ENCODE data around the gene WDR27. TPM values are rescaled to one million over a fixed set of nuclear protein-coding genes. Genes with fewer than 3 reads are reported as not detected.

The WDR27 gene
- polyA plus RNA-seq, 2 of the 4 experiments (the other 2 are of a cell fraction), result 18.9 to 36.1 TPM

DNA sequence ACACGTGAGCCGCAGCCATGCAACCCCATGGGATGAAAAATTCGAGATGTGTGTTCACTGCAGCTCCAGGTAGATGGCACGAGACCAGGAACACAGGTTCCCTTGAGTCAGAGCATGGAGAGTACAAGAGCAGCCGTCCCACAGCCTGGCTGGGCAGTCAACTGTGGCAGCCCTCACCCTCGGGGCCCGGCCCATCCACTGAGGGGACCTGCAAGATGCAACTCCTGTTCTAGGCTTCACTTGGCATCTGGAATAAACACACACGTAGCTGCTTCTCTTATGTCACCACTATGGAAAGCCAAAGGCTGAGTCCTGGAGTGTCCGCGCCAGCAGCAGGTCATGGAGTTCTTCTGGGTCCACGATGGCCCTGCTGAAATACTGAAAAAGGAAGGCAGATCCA, 77.0 kb downstream of the WDR27 start:
- Histone ChIP-seq H3K27ac (no peak overlapping the region), H3K4me2 (no peak overlapping the region), H3K4me3 (no peak overlapping the region), H3K4me1 (peaks cover 11% of the 10 kb centered on the region), H3K9me3 (no peaks in the 10 kb centered on the region)
- FAIRE-seq (no peak), DNase-seq (ENCODE audit: low read depth in 1 of 2, low spot score in 1 of 2) (no peak), ATAC-seq (no peak)
- CTCF ChIA-PET, result no interaction called here
- 83% methylated on average over 7 of the region's 11 CpGs for WGBS (ENCODE audit: missing lambda C conversion rate)
- POLR2A ChIA-PET, result no interaction called here
- TF ChIP-seq POLR2AphosphoS2 (conservative IDR thresholded peaks at IDR 0.05; ENCODE audit: low read length) (no peak), HOXB13 (CRISPR knock-in tag; IDR thresholded peaks at IDR 0.05; ENCODE audit: low read depth) (no peak), RNF2 (IDR thresholded peaks at IDR 0.05; ENCODE audit: borderline replicate concordance, low read depth) (no peak), HDAC2 (IDR thresholded peaks at IDR 0.05) (no peak), MAFK (IDR thresholded peaks at IDR 0.05; ENCODE audit: partially characterized antibody) (no peak), CTCF (IDR thresholded peaks at IDR 0.05) (no peak), MYC (IDR thresholded peaks at IDR 0.05; ENCODE audit: borderline replicate concordance, low read length) (no peak), SMC3 (IDR thresholded peaks at IDR 0.05) (no peak), ATOH8 (CRISPR knock-in tag; IDR thresholded peaks at IDR 0.05; ENCODE audit: low read depth) (no peak), ZSCAN20 (CRISPR knock-in tag; IDR thresholded peaks at IDR 0.05) (no peak), ELK1 (IDR thresholded peaks at IDR 0.05; ENCODE audit: low read depth, low read length) (no peak), EHMT2 (IDR thresholded peaks at IDR 0.05; ENCODE audit: low read depth) (no peak), GATA3 (IDR thresholded peaks at IDR 0.05; ENCODE audit: borderline replicate concordance) (no peak), NPAS2 (CRISPR knock-in tag; IDR thresholded peaks at IDR 0.05; ENCODE audit: borderline replicate concordance) (no peak), SREBF2 (IDR thresholded peaks at IDR 0.05) (no peak), KDM1A (IDR thresholded peaks at IDR 0.05; ENCODE audit: low read depth) (no peak), BHLHE40 (IDR thresholded peaks at IDR 0.05; ENCODE audit: low read depth, low read length) (no peak)
- TF ChIP-seq, protein P1, sequence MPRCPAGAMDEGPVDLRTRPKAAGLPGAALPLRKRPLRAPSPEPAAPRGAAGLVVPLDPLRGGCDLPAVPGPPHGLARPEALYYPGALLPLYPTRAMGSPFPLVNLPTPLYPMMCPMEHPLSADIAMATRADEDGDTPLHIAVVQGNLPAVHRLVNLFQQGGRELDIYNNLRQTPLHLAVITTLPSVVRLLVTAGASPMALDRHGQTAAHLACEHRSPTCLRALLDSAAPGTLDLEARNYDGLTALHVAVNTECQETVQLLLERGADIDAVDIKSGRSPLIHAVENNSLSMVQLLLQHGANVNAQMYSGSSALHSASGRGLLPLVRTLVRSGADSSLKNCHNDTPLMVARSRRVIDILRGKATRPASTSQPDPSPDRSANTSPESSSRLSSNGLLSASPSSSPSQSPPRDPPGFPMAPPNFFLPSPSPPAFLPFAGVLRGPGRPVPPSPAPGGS (IDR thresholded peaks at IDR 0.05), result no peak
- TF ChIP-seq, protein P2, sequence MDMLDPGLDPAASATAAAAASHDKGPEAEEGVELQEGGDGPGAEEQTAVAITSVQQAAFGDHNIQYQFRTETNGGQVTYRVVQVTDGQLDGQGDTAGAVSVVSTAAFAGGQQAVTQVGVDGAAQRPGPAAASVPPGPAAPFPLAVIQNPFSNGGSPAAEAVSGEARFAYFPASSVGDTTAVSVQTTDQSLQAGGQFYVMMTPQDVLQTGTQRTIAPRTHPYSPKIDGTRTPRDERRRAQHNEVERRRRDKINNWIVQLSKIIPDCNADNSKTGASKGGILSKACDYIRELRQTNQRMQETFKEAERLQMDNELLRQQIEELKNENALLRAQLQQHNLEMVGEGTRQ (IDR thresholded peaks at IDR 0.05), result no peak

GRCh38 chr6:169623975-169624374, 77.9 kb downstream of the WDR27 start:
- TF ChIP-seq HDAC2 (IDR thresholded peaks at IDR 0.05) (no peak), ELK1 (IDR thresholded peaks at IDR 0.05; ENCODE audit: low read depth, low read length) (no peak), CBX8 (IDR thresholded peaks at IDR 0.05) (no peak), POLR2AphosphoS2 (conservative IDR thresholded peaks at IDR 0.05; ENCODE audit: low read length) (no peak)
- TF ChIP-seq, protein P3, sequence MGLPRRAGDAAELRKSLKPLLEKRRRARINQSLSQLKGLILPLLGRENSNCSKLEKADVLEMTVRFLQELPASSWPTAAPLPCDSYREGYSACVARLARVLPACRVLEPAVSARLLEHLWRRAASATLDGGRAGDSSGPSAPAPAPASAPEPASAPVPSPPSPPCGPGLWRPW (IDR thresholded peaks at IDR 0.05), result no peak
- TF ChIP-seq, protein P1 (IDR thresholded peaks at IDR 0.05), result no peak
- ATAC-seq, result no peak
- no peak overlapping the region for H3K4me2 ChIP-seq
- ChIA-PET POLR2A (no interaction called here), CTCF (interaction anchor here (1.0 kb wide), 1 partner anchor 40 kb away, joined by 3 read pairs; no protein-coding TSS in a partner anchor)
- no peak for FAIRE-seq
- H3K9me3 ChIP-seq, result no peaks in the 10 kb centered on the region
- 96% methylated on average over 9 of the region's 22 CpGs for WGBS (ENCODE audit: missing lambda C conversion rate)
- no peak overlapping the region for H3K27ac ChIP-seq
- H3K4me1 ChIP-seq, result peaks cover 19% of the 10 kb centered on the region
- no peak overlapping the region for H3K4me3 ChIP-seq
- DNase-seq (ENCODE audit: low read depth in 1 of 2, low spot score in 1 of 2), result no peak
